ENCODE results near the gene CRMP1. TPM values are rescaled to one million over a fixed set of nuclear protein-coding genes. Genes with fewer than 3 reads are reported as not detected.

The CRMP1 gene
- total RNA-seq, 1 donor: not detected

DNA sequence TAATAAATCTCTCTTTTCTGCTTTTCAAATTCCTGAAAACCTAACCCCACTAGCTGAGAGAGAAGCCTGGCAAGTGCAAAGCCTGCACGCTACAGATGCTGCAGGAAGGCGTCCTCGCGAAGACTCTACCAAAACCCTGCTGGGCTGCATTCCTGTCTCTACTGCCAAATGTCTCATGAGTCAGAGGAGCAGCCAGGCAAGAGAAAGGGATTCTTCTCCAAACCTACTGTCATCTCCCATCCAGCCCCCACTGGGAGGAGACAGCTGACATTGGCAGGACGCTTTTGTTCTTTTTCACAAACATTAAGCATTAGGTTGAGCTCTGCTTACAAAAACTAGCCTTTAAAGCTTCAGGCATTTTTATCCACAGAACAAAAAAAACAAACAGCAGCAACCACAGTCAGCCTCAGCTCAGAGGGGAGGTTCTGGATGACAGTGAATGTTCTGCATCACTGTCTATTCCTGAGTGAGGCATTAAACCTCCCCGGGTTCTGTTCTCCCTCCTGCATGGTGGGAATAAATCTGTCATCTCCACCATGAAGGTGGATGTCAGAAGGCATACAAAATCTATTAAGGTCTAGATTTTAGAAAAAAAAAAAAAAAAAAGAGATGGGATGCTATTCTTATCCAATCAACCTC lies 18.0 kb downstream of the CRMP1 start:
- H3K4me3 ChIP-seq (ENCODE audit: low read depth, low read length): no peak overlapping the region
- peak; percentile 41 for DNase-seq (ENCODE audit: low read depth)
- TF ChIP-seq, protein P1, sequence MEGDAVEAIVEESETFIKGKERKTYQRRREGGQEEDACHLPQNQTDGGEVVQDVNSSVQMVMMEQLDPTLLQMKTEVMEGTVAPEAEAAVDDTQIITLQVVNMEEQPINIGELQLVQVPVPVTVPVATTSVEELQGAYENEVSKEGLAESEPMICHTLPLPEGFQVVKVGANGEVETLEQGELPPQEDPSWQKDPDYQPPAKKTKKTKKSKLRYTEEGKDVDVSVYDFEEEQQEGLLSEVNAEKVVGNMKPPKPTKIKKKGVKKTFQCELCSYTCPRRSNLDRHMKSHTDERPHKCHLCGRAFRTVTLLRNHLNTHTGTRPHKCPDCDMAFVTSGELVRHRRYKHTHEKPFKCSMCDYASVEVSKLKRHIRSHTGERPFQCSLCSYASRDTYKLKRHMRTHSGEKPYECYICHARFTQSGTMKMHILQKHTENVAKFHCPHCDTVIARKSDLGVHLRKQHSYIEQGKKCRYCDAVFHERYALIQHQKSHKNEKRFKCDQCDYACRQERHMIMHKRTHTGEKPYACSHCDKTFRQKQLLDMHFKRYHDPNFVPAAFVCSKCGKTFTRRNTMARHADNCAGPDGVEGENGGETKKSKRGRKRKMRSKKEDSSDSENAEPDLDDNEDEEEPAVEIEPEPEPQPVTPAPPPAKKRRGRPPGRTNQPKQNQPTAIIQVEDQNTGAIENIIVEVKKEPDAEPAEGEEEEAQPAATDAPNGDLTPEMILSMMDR (IDR thresholded peaks at IDR 0.05; ENCODE audit: insufficient read depth, low read length): no peak

DNA sequence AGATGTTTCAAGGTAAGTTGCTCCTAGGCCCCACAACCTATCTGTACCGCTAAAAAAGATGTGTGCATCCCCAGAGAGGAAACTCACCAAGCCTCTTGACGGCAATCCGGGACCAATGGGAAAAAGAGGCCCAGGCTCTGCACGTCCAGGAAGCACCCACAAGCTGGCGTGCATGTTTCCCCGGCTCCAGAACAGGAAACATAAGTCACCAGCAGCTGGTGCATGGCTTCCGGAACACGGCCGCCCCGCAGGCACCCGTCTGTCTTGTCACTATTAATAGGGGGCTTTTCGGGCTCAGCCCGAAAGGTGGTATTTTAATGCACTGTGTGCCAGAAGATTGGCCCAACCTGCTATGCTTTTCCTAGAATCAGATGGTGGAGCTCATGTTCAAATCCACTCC lies 22.2 kb downstream of the CRMP1 start:
- TF ChIP-seq, protein P1 (IDR thresholded peaks at IDR 0.05; ENCODE audit: insufficient read depth, low read length): no peak
- H3K4me3 ChIP-seq (ENCODE audit: low read depth, low read length): no peak overlapping the region
- DNase-seq (ENCODE audit: low read depth): no peak

DNA sequence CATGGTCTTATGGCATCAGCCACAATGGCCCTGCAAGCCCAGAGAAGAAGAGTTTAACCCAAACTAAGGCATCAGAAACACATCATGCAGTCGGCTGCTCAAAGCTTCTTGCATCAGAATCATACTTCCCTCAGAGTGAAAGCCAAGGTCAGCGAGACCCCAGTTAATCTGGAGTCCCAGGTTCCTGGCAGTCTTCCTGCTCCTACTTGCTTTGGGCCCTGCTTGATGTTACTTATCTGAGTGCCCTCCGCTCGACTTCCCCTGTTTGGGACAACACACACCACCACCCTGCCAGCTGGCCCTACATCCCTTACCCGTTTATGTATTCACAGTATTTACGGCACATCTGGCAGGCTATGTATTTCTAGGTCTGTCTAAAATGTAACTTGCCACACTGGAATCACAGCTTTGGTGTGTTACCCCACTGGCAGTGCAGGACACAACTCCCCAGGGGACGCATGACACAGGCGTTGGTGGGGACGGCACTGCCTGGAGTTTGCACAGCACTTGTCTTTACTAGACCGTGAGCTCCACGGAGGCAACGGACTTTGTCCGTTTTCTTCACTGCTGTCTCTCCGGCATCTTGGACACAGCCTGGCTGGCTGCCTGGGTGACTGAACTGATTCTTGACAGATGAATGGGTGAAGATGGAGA lies 22.8 kb downstream of the CRMP1 start:
- DNase-seq (ENCODE audit: low read depth): no peak
- TF ChIP-seq, protein P1 (IDR thresholded peaks at IDR 0.05; ENCODE audit: insufficient read depth, low read length): no peak
- H3K4me3 ChIP-seq (ENCODE audit: low read depth, low read length): no peak overlapping the region

DNA sequence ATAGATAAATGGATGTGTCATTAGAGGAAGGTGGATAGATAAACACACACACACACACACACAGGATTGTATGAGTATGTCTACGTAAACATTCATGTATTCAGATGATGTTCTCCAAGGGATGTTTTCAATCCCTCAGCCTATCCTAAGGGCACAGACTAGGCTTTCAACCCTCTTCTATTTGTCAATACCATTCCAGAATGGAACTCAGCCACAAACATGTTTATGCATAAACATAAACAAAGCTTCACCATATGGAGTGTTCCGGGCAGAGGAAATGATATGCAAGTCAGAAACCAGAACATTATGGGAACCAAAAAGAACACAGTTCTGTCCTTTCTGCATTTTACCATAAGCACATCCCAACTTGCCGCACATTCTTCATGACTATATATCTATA lies 25.0 kb downstream of the CRMP1 start:
- no peak for DNase-seq (ENCODE audit: low read depth)
- H3K4me3 ChIP-seq (ENCODE audit: low read depth, low read length): no peak overlapping the region
- TF ChIP-seq, protein P1 (IDR thresholded peaks at IDR 0.05; ENCODE audit: insufficient read depth, low read length): no peak

DNA sequence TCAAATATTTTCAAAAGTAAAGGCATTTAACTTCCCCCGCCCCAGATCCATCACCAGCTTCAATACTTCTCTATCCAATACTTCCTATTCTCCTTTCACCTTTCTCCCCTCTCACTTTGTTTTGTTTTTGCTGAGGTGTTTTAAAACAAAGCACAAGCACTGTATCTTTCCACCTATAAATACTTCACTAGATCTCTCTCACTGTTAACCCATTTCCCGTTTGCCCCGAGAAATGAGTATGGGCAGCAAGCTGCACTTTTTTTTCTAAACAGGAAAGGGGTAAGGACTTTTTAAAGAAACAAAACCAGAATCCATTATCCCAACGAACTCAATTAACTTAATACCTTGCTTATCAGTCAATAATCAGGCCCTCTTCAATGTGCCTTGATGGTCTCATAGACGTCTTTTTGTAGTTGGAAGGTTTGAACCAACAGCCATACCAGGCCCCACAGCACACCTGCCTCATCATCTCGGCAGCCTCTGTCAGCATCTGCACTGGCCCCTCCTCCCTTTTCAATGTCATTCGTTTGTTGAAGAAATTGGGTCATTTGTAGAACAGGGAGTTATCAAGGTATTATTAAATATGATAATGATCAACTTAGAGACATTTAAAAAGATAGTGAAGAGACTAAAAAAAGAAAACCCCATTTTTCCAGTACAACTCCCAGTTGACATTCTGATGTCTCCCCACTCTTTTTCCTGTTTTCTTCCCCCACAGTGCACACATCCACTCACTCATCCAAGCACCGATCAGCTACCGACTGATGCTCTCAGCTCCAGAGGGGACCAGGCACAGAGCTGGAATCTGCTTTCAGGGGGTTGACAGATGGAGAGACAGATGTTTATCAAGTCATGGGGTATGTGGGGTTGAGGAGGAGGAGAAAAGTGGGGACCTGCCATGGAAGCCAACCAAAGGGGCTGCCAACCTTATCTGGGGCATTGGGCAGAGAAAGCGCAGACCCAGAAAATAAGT lies 25.8 kb downstream of the CRMP1 start:
- TF ChIP-seq, protein P1 (IDR thresholded peaks at IDR 0.05; ENCODE audit: insufficient read depth, low read length): no peak
- no peak for DNase-seq (ENCODE audit: low read depth)
- H3K4me3 ChIP-seq (ENCODE audit: low read depth, low read length): no peak overlapping the region

DNA sequence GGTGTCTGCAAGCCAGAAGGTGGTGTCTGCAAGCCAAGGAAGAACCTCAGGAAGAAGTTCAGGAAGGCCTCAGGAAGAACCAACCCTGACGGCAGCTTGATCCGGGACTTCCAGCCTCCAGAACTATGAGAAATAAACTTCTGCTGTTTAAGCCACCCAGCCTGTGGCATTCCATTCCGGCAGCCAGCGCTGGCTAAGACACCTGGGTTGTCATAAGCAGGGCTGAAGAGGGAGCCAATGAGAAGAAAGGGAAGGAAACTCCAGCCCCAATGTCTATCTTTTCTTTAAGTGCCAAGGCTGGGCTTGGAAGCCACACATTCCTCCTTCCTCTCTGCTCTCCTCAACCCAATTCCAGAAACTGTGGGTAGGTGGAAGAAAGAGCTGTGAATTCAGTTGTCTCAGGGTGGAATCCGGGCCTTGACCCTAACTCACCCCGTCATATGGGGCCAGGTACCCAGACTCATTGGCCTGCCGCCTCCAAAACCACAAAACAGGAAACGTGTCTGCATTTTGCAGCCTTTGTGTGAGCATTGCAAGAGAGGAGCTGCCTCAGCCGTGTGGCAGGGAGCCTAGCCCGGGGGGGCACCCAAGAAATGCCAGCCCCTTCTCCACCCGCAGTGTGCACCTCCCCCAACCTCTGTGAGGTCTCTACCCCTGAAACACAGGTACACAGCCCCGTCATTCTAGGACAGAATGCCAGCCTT lies 26.8 kb downstream of the CRMP1 start:
- TF ChIP-seq, protein P1 (IDR thresholded peaks at IDR 0.05; ENCODE audit: insufficient read depth, low read length): no peak
- no peak overlapping the region for H3K4me3 ChIP-seq (ENCODE audit: low read depth, low read length)
- no peak for DNase-seq (ENCODE audit: low read depth)
